Activated T-helper 2 cell treated with anti-CD3 and anti-CD28 coated beads, Interferon-gamma antibody, Interleukin-2, Interleukin-4, amounts not matched to agents 10 μg/mL and 5 μg/mL and 100 μg/mL, durations not matched to agents 14 hours and 24 hours and 36 hours (primary cell): Measurements from ENCODE around the gene MMP25. TPM values are rescaled to one million over a fixed set of nuclear protein-coding genes. Genes with fewer than 3 reads are reported as not detected.
A peak's percentile ranks its signal among the peaks of the same experiment; 100 is the strongest.

Experiments
- DNase-seq: peaks from one replicate; pipeline ENCODE4 v3.0.0; 2021; ENCODE audit warnings: low spot score
- H3K27ac Mint-ChIP-seq: one replicate; pipeline ENCODE4 v1.8.0; 2021; ENCODE audit warnings: mixed read lengths
- H3K27me3 Mint-ChIP-seq: one replicate; pipeline ENCODE4 v1.8.0; 2021; ENCODE audit warnings: low read depth, mixed read lengths
- H3K36me3 Mint-ChIP-seq: one replicate; pipeline ENCODE4 v1.8.0; 2021; ENCODE audit warnings: low read depth, mixed read lengths
- H3K4me1 Mint-ChIP-seq: one replicate; pipeline ENCODE4 v1.8.0; 2021; ENCODE audit warnings: low read depth, mixed read lengths
- H3K4me3 Mint-ChIP-seq: one replicate; pipeline ENCODE4 v1.8.0; 2021; ENCODE audit warnings: low read depth, mild to moderate bottlenecking, moderate library complexity, mixed read lengths
- H3K9me3 Mint-ChIP-seq: one replicate; pipeline ENCODE4 v1.8.0; 2021; ENCODE audit warnings: mixed read lengths
- intact Hi-C: fragments of 100-400 bp; cut with micrococcal nuclease; formaldehyde crosslinking; loops from one replicate; pipeline ENCODE4 v1.15.1; 2023
- total RNA-seq: library from RNA; stranded (reverse); gene quantifications from 2 replicates; pipeline ENCODE4 v1.2.3, GENCODE V29; 2022

MMP25 gene
- total RNA-seq, 1 donor from 2014 or later: 7.7 TPM

DNA sequence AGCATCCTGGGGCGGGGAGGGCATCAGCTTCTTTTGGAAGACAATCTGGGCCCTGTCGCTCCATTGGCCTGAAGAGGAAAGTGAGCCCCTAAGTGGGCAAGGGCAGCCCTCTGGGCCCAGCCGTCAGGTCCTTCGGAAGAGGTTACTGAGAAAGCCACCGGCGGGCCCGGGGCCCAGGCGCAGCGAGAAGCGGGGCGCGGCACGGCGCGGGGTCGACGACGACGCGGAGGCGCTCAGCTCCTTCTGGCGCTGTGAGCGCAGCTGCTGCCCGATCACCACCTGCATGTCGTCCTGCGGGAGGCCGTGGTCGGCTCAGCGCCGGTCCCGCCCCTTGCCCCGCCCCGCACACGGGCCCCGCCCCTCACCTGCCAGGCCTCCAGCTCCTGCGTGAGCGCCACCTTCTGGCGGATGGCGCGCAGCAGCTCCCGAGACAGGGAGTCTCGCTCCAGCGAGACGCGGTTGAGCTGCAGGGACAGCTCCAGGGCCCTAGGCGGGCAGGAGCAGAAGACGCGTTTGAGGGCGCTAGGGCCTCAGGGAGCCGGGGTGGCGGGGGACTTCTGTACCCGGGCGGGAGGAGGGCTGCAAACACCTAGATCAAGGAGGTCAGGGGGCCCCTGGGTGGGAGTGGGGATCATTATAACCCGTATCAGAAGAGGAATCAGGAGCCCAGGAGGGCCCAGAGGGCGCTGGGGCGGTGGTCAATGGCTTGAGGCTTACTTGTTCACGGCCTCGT is 18.2 kb upstream of the MMP25 start:
- H3K36me3 Mint-ChIP-seq: peaks cover 28% of the 10 kb centered on the region
- intact Hi-C loops: loop anchor here (10.0 kb wide), 1 partner anchor 97 kb away; no protein-coding TSS in a partner anchor
- DNase-seq: peak; percentile 79
- peaks cover 28% of the 10 kb centered on the region for H3K4me1 Mint-ChIP-seq
- H3K27ac Mint-ChIP-seq: no peak overlapping the region
- H3K27me3 Mint-ChIP-seq: peaks cover 16% of the 10 kb centered on the region
- H3K4me3 Mint-ChIP-seq: peak overlapping the region; percentile 66
- no peaks in the 10 kb centered on the region for H3K9me3 Mint-ChIP-seq

DNA sequence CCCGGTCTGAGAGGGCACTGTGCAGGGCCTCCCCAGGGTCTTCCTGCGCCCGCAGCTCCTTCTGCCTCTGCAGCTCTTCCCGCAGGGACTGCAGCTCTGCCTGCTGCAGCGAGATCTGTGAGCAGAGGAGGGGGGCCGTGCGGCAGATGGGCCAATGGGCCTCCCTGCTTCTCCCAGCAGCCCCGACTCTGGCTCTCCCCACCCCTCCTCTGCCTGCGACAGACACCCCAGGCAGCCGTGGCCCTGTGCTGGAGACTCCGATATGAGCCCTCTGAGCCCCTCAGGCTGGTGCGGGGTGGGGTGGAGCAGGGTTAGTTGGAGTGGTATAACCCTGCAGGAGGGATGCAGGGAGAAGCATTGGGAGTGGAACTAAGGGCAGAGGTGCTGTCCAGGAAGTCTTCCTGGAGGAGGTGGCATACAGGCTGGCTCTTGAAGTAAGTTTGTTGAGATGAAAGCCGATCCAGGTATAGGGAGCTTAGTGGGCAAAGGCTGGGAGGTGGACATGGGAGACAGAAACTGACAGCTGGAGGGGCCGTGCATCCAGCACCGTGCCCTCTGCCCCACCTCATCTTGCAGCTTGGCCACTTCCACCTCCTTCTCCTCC is 17.5 kb upstream of the MMP25 start:
- no peak overlapping the region for H3K27ac Mint-ChIP-seq
- intact Hi-C loops: loop anchor here (10.0 kb wide), 1 partner anchor 96 kb away; no protein-coding TSS in a partner anchor
- peak overlapping the region; percentile 66 for H3K4me3 Mint-ChIP-seq

GRCh38 chr16:3029491-3030221 is 16.7 kb upstream of the MMP25 start:
- DNase-seq: peak; percentile 52
- intact Hi-C loops: loop anchor here (2.0 to 10.0 kb wide), 3 partner anchors 15 to 138 kb away; no protein-coding TSS in a partner anchor

More for the DNA sequence above, 17.5 kb upstream of the MMP25 start:
- no peak for DNase-seq
- H3K36me3 Mint-ChIP-seq: peaks cover 28% of the 10 kb centered on the region
- H3K4me1 Mint-ChIP-seq: peaks cover 25% of the 10 kb centered on the region
- H3K9me3 Mint-ChIP-seq: no peaks in the 10 kb centered on the region
- peaks cover 23% of the 10 kb centered on the region for H3K27me3 Mint-ChIP-seq

GRCh38 chr16:3030222-3031212 is 15.8 kb upstream of the MMP25 start:
- Mint-ChIP-seq H3K4me1 (peaks cover 21% of the 10 kb centered on the region), H3K4me3 (peak overlapping the region; percentile 40), H3K36me3 (peaks cover 22% of the 10 kb centered on the region), H3K27ac (no peak overlapping the region), H3K9me3 (no peaks in the 10 kb centered on the region), H3K27me3 (peaks cover 35% of the 10 kb centered on the region)
- intact Hi-C loops: loop anchor here (2.0 to 5.0 kb wide), 2 partner anchors 14 to 137 kb away; no protein-coding TSS in a partner anchor
- no peak for DNase-seq

More at GRCh38 chr16:3029491-3030221, 16.7 kb upstream of the MMP25 start:
- peaks cover 23% of the 10 kb centered on the region for H3K4me1 Mint-ChIP-seq
- peak overlapping the region; percentile 66 for H3K4me3 Mint-ChIP-seq
- H3K27ac Mint-ChIP-seq: peak overlapping the region; percentile 49
- H3K27me3 Mint-ChIP-seq: peaks cover 27% of the 10 kb centered on the region
- H3K9me3 Mint-ChIP-seq: no peaks in the 10 kb centered on the region
- peaks cover 25% of the 10 kb centered on the region for H3K36me3 Mint-ChIP-seq

- Mint-ChIP-seq H3K27me3 (peaks cover 48% of the 10 kb centered on the region), H3K27ac (no peak overlapping the region), H3K9me3 (no peaks in the 10 kb centered on the region), H3K4me1 (peaks cover 21% of the 10 kb centered on the region), H3K4me3 (no peak overlapping the region), H3K36me3 (peaks cover 2% of the 10 kb centered on the region)
- intact Hi-C loops: loop anchor here (5.0 kb wide), 1 partner anchor 135 kb away; no protein-coding TSS in a partner anchor
- no peak for DNase-seq
Observed at GRCh38 chr16:3032624-3033023, 13.7 kb upstream of the MMP25 start.

- intact Hi-C loops: no loop called here
- H3K36me3 Mint-ChIP-seq: no peaks in the 10 kb centered on the region
Observed at GRCh38 chr16:3035289-3035971, 10.9 kb upstream of the MMP25 start.

GRCh38 chr16:3035972-3036725 is 10.2 kb upstream of the MMP25 start:
- Mint-ChIP-seq H3K27ac (no peak overlapping the region), H3K4me3 (no peak overlapping the region), H3K9me3 (no peaks in the 10 kb centered on the region), H3K4me1 (peaks cover 5% of the 10 kb centered on the region), H3K27me3 (peaks cover 68% of the 10 kb centered on the region), H3K36me3 (no peaks in the 10 kb centered on the region)
- DNase-seq: no peak
- intact Hi-C loops: no loop called here

More at GRCh38 chr16:3035289-3035971, 10.9 kb upstream of the MMP25 start:
- Mint-ChIP-seq H3K4me1 (peaks cover 5% of the 10 kb centered on the region), H3K27me3 (peaks cover 65% of the 10 kb centered on the region), H3K27ac (no peak overlapping the region), H3K4me3 (no peak overlapping the region), H3K9me3 (no peaks in the 10 kb centered on the region)
- no peak for DNase-seq

DNA sequence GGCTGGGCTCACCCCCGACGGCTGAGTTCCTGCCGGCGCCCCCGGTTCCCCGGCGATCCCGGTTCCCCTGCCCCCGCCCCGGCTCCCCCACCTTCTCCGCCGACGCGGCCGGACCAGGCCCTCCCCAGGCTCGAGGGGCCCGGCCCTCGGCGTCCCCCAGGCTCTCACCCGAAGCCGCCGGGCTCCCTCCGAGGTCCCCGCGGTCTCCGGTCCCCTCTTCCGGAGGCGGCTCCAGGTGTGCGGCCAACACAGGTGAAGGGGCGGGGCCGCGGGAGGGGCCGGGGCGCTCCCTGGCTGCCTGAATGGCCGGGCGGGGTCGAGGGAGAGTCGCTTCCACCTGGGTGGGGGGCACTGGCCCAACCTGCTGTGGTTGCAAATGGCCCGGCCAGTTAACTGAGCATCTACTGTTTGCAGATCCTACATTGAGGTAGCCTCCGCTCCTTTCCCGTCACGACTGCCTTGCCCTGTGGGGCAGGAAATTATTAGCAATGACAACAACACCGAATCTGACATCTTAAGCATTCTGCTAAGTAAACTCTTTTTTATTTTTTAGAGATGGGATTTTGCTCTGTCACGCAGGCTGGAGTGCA is 9.5 kb upstream of the MMP25 start, which contains the start of gene BICDL2:
Gene BICDL2 (minus strand): TSS at position 219 of the 590 bp plus-strand sequence. CDS start 1,448 bp downstream, outside the sequence.
- no peak for DNase-seq
- H3K27ac Mint-ChIP-seq: no peak within 1 kb of the TSS
- no peaks in the 10 kb centered on the region for H3K36me3 Mint-ChIP-seq
- intact Hi-C loops: no loop called here
- H3K4me1 Mint-ChIP-seq: peaks cover 5% of the 10 kb centered on the region
- H3K27me3 Mint-ChIP-seq: peaks cover 68% of the 10 kb centered on the region
- no peaks in the 10 kb centered on the region for H3K9me3 Mint-ChIP-seq
- H3K4me3 Mint-ChIP-seq: no peak within 1 kb of the TSS

DNA sequence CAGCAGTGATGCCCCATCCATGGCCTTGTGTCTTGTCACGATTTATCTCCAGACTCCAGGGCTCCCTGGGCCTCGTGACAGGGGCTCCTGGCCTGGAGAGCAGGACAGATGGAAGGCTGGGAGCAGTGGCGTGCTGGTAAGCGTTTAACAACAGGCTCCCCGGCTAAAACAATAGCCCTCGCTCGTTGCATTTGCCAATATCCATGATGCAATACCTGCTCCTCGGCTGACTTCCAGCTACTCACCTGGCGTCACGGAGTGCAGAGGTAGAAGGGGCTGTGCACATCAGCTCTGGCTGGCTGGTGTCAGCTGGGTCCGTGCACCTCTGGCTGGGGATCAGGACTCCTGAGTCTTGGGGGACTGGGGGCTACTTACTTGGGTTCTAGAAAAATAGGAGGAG is 8.1 kb upstream of the MMP25 start:
- peaks cover 59% of the 10 kb centered on the region for H3K27me3 Mint-ChIP-seq
- peaks cover 2% of the 10 kb centered on the region for H3K4me1 Mint-ChIP-seq
- intact Hi-C loops: no loop called here
- no peak overlapping the region for H3K4me3 Mint-ChIP-seq
- H3K9me3 Mint-ChIP-seq: no peaks in the 10 kb centered on the region
- no peak for DNase-seq
- H3K27ac Mint-ChIP-seq: no peak overlapping the region
- no peaks in the 10 kb centered on the region for H3K36me3 Mint-ChIP-seq

DNA sequence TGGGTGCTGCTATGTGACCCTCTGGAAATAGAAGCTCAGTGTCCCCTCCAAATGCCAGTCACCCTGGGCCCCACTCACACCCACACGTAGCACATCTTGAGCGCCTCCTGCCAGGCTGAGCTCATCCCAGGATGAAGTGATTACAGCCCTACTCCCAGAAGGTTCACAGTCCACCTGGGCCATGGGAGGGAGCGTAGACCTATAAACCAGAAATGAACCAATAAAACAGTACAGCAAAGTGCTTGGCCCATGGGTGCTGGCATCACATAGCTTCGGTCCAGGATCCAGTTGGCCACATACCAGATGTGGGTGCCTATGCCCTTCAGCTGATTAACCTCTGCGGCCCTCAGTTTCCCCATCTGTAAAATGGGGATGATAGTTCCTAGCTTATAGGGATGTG is 7.5 kb upstream of the MMP25 start:
- peaks cover under 1% of the 10 kb centered on the region for H3K4me1 Mint-ChIP-seq
- intact Hi-C loops: no loop called here
- no peak overlapping the region for H3K27ac Mint-ChIP-seq
- DNase-seq: no peak
- no peaks in the 10 kb centered on the region for H3K36me3 Mint-ChIP-seq
- no peaks in the 10 kb centered on the region for H3K9me3 Mint-ChIP-seq
- no peak overlapping the region for H3K4me3 Mint-ChIP-seq
- peaks cover 57% of the 10 kb centered on the region for H3K27me3 Mint-ChIP-seq
